Prostate gland (tissue), 2 donors: ENCODE data around the gene FAP.

Experiments
- CTCF ChIP-seq, 4 experiments: fragments of 200-600 bp in 2 of 4; fragments of 450-650 bp in 2 of 4; sonication (generic) in 2 of 4; IDR thresholded peaks; 1 replicate in 3 of 4; 2 replicates in 1 of 4; pipeline ENCODE4 v1.5.1; 2016 to 2019; ENCODE audit warnings: antibody characterized with exemption in 4 of 4, mild to moderate bottlenecking in 2 of 4, moderate library complexity in 2 of 4
- POLR2AphosphoS5 ChIP-seq: sonication (generic); formaldehyde crosslinking; IDR thresholded peaks from one replicate; pipeline ENCODE4 v1.6.1; 2017; ENCODE audit warnings: antibody characterized with exemption

- TF ChIP-seq POLR2AphosphoS5 (no peak), CTCF (IDR thresholded peaks at IDR 0.05) (no peak)
These were observed 83.8 kb downstream of the FAP start for GRCh38 chr2:162159446-162159845.
